K562 (cell line): ENCODE results near the gene SHISAL1. TPM values are rescaled to one million over a fixed set of nuclear protein-coding genes. Genes with fewer than 3 reads are reported as not detected.

ENCODE experiments used
- ATAC-seq: fragments of 200-7000 bp; cut with Tn5 transposase; 3 replicates; pipeline ENCODE4 v1.9.1; 2020; ENCODE audit warnings: moderate library complexity
- BruUV-seq: library from RNA; stranded (reverse); fragments of 400-500 nt; replicated peaks from 2 replicates; lab custom pipeline; 2021; lab: Mats Ljungman, UMichigan
- CTCF ChIA-PET: fragments of 300-600 bp; formaldehyde crosslinking; extraction: SDS; loops from one replicate; lab custom pipeline; 2021; ENCODE audit warnings: low intra/inter-chr PET ratio; lab: Yijun Ruan, JAX
- POLR2A ChIA-PET: fragments of 300-600, 350-650 bp; sonication (Branson Sonifier 250); formaldehyde crosslinking; extraction: SDS; loops from one replicate; lab custom pipeline; 2021; ENCODE audit warnings: antibody characterized with exemption, inconsistent platforms; lab: Yijun Ruan, JAX
- DNase-seq, 4 experiments: peaks; one replicate each; pipeline versions ENCODE4 v3.0.0 to v3.0.0-alpha.2; 2011 to 2018; ENCODE audit warnings: low spot score in 3 of 4, mixed read lengths in 3 of 4; ENCODE audit errors: extremely low read depth in 1 of 4
- FAIRE-seq: peaks from 2 replicates; lab custom pipeline; 2011; peaks lifted over from hg19 to GRCh38; lab: Jason Lieb, UNC
- H2AFZ ChIP-seq: 2 replicates; pipeline ENCODE4 v1.6.0; 2011; ENCODE audit warnings: low read depth, low read length, control low read depth, inconsistent platforms
- H3K27ac ChIP-seq: fragments of 200-600 bp; 3 replicates; pipeline ENCODE4 v1.8.0; 2011; ENCODE audit warnings: low read depth, mild to moderate bottlenecking, control low read depth, inconsistent platforms, low read length, moderate library complexity, mixed read lengths; ENCODE audit errors: extremely low read depth
- H3K27me3 ChIP-seq, 2 experiments: fragments of 300-600 bp in 1 of 2; 2 replicates in 1 of 2; 3 replicates in 1 of 2; pipeline versions ENCODE4 v1.6.0 to v1.8.0; 2011; ENCODE audit warnings: inconsistent platforms in 2 of 2, low read length in 2 of 2, mild to moderate bottlenecking in 1 of 2, mixed read lengths in 1 of 2, moderate library complexity in 1 of 2; ENCODE audit not compliant: control insufficient read depth in 2 of 2, insufficient read depth in 2 of 2
- H3K36me3 ChIP-seq: fragments of 300-600 bp; 3 replicates; pipeline ENCODE4 v1.8.0; 2011; ENCODE audit warnings: mild to moderate bottlenecking, low read length, inconsistent platforms; ENCODE audit not compliant: control insufficient read depth, insufficient read depth
- H3K4me1 ChIP-seq, 2 experiments: fragments of 200-600 bp in 1 of 2; replicated peaks in 1 of 2; 2 replicates in 1 of 2; 3 replicates in 1 of 2; pipeline versions ENCODE4 v1.5.1 to v1.8.0; 2011; ENCODE audit warnings: inconsistent platforms in 2 of 2, low read length in 2 of 2, mild to moderate bottlenecking in 1 of 2, mixed read lengths in 1 of 2, moderate library complexity in 1 of 2; ENCODE audit not compliant: control insufficient read depth in 2 of 2, insufficient read depth in 2 of 2
- H3K4me2 ChIP-seq: 2 replicates; pipeline ENCODE4 v1.6.1; 2011; ENCODE audit warnings: low read length, control low read depth, inconsistent platforms, mixed read lengths; ENCODE audit not compliant: insufficient read depth
- H3K4me3 ChIP-seq: fragments of 200-600 bp; sonication (generic), shearing (Covaris generic); 2 replicates; pipeline ENCODE4 v1.5.1; 2016; ENCODE audit warnings: control low read depth, inconsistent platforms
- H3K79me2 ChIP-seq: fragments of 200-600 bp; 3 replicates; pipeline ENCODE4 v1.8.0; 2011; ENCODE audit warnings: low read length, inconsistent platforms; ENCODE audit not compliant: control insufficient read depth, insufficient read depth
- H3K9ac ChIP-seq, 2 experiments: 2 replicates each; pipeline versions ENCODE4 v1.6.0 to v1.6.1; 2011; ENCODE audit warnings: low read depth in 2 of 2, low read length in 2 of 2, control low read depth in 1 of 2, inconsistent platforms in 1 of 2, mild to moderate bottlenecking in 1 of 2, mixed read lengths in 1 of 2; ENCODE audit not compliant: insufficient read depth in 1 of 2
- H3K9me1 ChIP-seq: one replicate; pipeline ENCODE4 v1.6.0; 2011; ENCODE audit warnings: inconsistent platforms, mild to moderate bottlenecking, low read length, moderate library complexity; ENCODE audit not compliant: control insufficient read depth, insufficient read depth
- H3K9me3 ChIP-seq: replicated peaks from 2 replicates; pipeline ENCODE4 v1.5.1; 2011; ENCODE audit warnings: low read depth, low read length, inconsistent platforms; ENCODE audit not compliant: control insufficient read depth, insufficient read depth
- H4K20me1 ChIP-seq: replicated peaks from 2 replicates; pipeline ENCODE4 v1.6.1; 2011; ENCODE audit warnings: low read length, inconsistent platforms, mixed read lengths; ENCODE audit not compliant: control insufficient read depth, insufficient read depth
- KAT7 ChIP-seq: sonication (generic); formaldehyde crosslinking; IDR thresholded peaks from 2 replicates; pipeline ENCODE4 v1.8.0; 2022; ENCODE audit warnings: missing genetic modification reagents, mild to moderate bottlenecking, borderline replicate concordance
- LARP7 ChIP-seq: fragments of 450-650 bp; IDR thresholded peaks from 2 replicates; pipeline ENCODE4 v1.6.1; 2016
- RBM25 ChIP-seq: fragments of 200-400 bp; formaldehyde crosslinking; IDR thresholded peaks from 2 replicates; pipeline ENCODE4 v1.6.1; 2018; ENCODE audit warnings: low read length, low read depth, moderate library complexity; ENCODE audit not compliant: severe bottlenecking
- WGBS: fragments of 100-300 bp; shearing (Covaris generic); methylation state at CpG from one replicate; pipeline ENCODE4 v1.1.6; 2016; ENCODE audit warnings: low coverage, mixed read lengths; ENCODE audit not compliant: insufficient coverage; ENCODE audit errors: missing lambda C conversion rate; 5-methylcytosine and 5-hydroxymethylcytosine counted together
- in situ Hi-C: fragments of 300-500 bp; cut with MboI; formaldehyde crosslinking; loops from 4 replicates; pipeline ENCODE4 v1.15.0; 2018; ENCODE audit warnings: inconsistent platforms, mixed read lengths
- intact Hi-C: fragments of 100-400 bp; cut with micrococcal nuclease; formaldehyde crosslinking; loops from 2 replicates; pipeline ENCODE4 v1.14.2; 2022
- polyA plus RNA-seq, 8 experiments: library from polyadenylated mRNA; depleted of rRNA in 4 of 8; stranded (reverse) in 5 of 8; unstranded in 3 of 8; fragments of >200 nt; fragmentation: Nextera tagmentation in 2 of 8; fragmentation: Illumina TruSeq in 1 of 8; extraction: Ambion mirVana in 2 of 8; extraction: Trizol in 1 of 8; gene quantifications; 2 replicates each; pipeline versions ENCODE4 v1.2.1 to v1.2.3, GENCODE V29; 2011 to 2014; ENCODE audit warnings: inconsistent platforms in 1 of 8, missing spikeins in 1 of 8
- total RNA-seq, 7 experiments: library from RNA; depleted of rRNA in 6 of 7; stranded (reverse); fragments of >200 nt in 6 of 7; fragmentation: Illumina TruSeq in 2 of 7; extraction: Trizol in 2 of 7; gene quantifications; 2 replicates each; pipeline versions ENCODE4 v1.2.1 to v1.2.3, GENCODE V29; 2011 to 2021; ENCODE audit warnings: low replicate concordance in 1 of 7

Gene SHISAL1
- total and polyA plus RNA-seq, 9 of the 15 experiments (the other 6 are each of a cell fraction or from before 2014, with no cell fraction given) = not detected

- Histone ChIP-seq H3K36me3 (no peaks in the 10 kb centered on the region), H3K27me3 (peaks cover 0 to 5% of the 10 kb centered on the region in 2 experiments; a peak in 1 of 5 replicates), H3K9me3 (no peaks in the 10 kb centered on the region), H2AFZ (no peak overlapping the region), H4K20me1 (no peaks in the 10 kb centered on the region), H3K9me1 (no peaks in the 10 kb centered on the region), H3K4me3 (no peak overlapping the region), H3K79me2 (no peaks in the 10 kb centered on the region), H3K9ac (no peak overlapping the region), H3K27ac (no peak overlapping the region), H3K4me2 (no peak overlapping the region), H3K4me1 (no peaks in the 10 kb centered on the region; a peak in 1 of 5 replicates)
- FAIRE-seq (no peak), ATAC-seq (no peak), DNase-seq (no peak)
- ChIA-PET CTCF (no interaction called here), POLR2A (no interaction called here)
- in situ Hi-C loops (no loop called here), intact Hi-C loops (no loop called here)
- TF ChIP-seq KAT7 (CRISPR knock-in tag) (no peak), LARP7 (no peak), RBM25 (peak; percentile 32)
- BruUV-seq = no TSS peak
- under 1% methylated on average over 17 of the region's 17 CpGs for WGBS
These were observed 28.9 kb upstream of the SHISAL1 start for GRCh38 chr22:44341431-44342346.
